Activated naive CD4-positive, alpha-beta T cell treated with anti-CD3 and anti-CD28 coated beads, Interleukin-2, amount 50 U/mL, for 72 hours (primary cell): ENCODE results near the gene RANBP17. TPM values are rescaled to one million over a fixed set of nuclear protein-coding genes. Genes with fewer than 3 reads are reported as not detected.
"Not testable (repeated sequence)": the region's sequence is repeated elsewhere in the genome, so short reads cannot be mapped to it uniquely, and the experiment has no call there.

Experiments used
- ATAC-seq, 2 donors: fragments of 150-1000 bp; cut with Tn5 transposase; 2 replicates each; pipeline ENCODE4 v1.10.0; 2021; ENCODE audit warnings: mild to moderate bottlenecking in 2 of 2, moderate library complexity in 2 of 2
- DNase-seq, 2 donors: peaks; one replicate each; pipeline ENCODE4 v3.0.0; 2021 to 2022; ENCODE audit warnings: low spot score in 2 of 2
- H3K27ac Mint-ChIP-seq, 2 donors: one replicate each; pipeline ENCODE4 v1.8.0; 2022; ENCODE audit warnings: mild to moderate bottlenecking in 2 of 2, mixed read lengths in 2 of 2
- H3K36me3 Mint-ChIP-seq, 2 donors: one replicate each; pipeline ENCODE4 v1.8.0; 2022; ENCODE audit warnings: mixed read lengths in 2 of 2
- H3K9me3 Mint-ChIP-seq, 2 donors: one replicate each; pipeline ENCODE4 v1.8.0; 2022; ENCODE audit warnings: mixed read lengths in 2 of 2
- total RNA-seq, 2 donors: library from RNA; stranded (reverse); gene quantifications; one replicate each; pipeline ENCODE4 v1.2.3, GENCODE V29; 2022

Gene RANBP17
- total RNA-seq, 2 donors from 2014 or later = not detected

- ATAC-seq (no peak), DNase-seq (no peak)
- Mint-ChIP-seq H3K9me3 (peaks cover 29 to 34% of the 10 kb centered on the region in 2 donors), H3K36me3 (peaks cover 28 to 35% of the 10 kb centered on the region in 2 donors), H3K27ac (no peak overlapping the region)
Observed at GRCh38 chr5:170860415-170860814, 1.4 kb upstream of the RANBP17 start.

DNA sequence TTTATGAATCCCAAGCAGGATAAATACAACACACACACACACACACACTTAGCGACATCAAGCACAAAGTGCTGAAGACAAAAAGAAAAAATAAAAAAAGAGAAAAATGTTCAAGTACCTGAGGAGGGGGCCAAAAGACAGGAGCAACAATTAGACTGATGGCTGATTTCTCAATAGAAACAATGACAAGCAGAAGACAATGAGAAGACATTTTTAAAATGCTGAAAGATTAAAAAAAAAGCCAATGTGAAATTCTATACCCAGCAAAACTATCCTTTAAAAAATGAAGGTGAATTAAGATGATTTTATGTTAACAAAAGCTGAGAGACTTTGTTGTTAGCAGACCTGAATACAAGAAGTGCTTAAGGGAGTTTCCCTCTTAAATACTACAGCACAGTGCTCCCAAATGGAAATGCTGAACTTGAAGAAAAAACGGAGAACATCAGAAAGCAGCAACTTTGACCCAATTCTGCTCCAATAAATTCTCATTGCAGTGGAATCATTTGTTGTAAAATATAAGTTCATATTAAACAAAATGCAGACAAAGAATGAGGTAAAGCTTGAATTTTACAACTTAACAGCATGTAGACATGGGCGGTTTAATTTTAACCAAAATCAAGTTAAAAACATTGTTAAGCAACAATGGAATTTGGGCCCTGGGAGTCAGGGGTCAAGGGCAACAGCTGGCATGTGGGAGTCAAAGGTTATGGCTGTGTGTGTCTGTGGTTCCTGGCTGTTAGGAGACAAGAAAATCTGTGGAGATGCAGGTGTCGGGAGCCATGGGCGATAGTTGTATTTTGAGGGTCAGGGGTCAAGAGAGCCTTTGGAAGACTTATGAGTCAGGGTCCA lies 776 bp upstream of the RANBP17 start:
- ATAC-seq (no peak), DNase-seq (no peak)
- Mint-ChIP-seq H3K27ac (no peak overlapping the region), H3K9me3 (peaks cover 31 to 34% of the 10 kb centered on the region in 2 donors), H3K36me3 (peaks cover 28 to 35% of the 10 kb centered on the region in 2 donors)

GRCh38 chr5:170861667-170861916 lies 226 bp upstream of the RANBP17 start:
- no peak for DNase-seq
- no peak for ATAC-seq
- H3K9me3 Mint-ChIP-seq = peaks cover 34% of the 10 kb centered on the region in 2 donors

DNA sequence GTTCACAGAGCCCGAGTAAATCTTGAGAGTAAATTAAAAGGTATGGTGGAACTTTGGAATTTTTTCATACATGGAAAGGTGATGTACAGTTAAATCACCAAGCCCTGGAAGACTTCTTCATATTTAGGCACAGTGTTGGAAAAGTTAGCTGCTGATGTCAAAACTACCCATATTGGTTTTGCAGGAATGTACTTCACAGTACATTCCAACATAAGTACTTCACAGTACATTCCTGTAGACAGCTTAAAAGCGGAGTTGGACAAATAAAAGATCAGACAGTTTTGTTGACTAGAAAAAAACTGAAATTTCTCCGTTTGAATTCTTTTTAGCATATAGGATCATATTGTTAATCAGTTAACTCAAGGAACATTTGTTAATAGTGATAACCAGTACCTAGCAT lies 1.8 kb downstream of the RANBP17 start:
- Mint-ChIP-seq H3K36me3 (peaks cover 27 to 33% of the 10 kb centered on the region in 2 donors), H3K9me3 (peaks cover 32 to 33% of the 10 kb centered on the region in 2 donors), H3K27ac (no peak overlapping the region)
- DNase-seq = no peak
- no peak for ATAC-seq

More at GRCh38 chr5:170861667-170861916, 226 bp upstream of the RANBP17 start:
- Mint-ChIP-seq H3K27ac (no peak overlapping the region), H3K36me3 (peaks cover 28 to 35% of the 10 kb centered on the region in 2 donors)

DNA sequence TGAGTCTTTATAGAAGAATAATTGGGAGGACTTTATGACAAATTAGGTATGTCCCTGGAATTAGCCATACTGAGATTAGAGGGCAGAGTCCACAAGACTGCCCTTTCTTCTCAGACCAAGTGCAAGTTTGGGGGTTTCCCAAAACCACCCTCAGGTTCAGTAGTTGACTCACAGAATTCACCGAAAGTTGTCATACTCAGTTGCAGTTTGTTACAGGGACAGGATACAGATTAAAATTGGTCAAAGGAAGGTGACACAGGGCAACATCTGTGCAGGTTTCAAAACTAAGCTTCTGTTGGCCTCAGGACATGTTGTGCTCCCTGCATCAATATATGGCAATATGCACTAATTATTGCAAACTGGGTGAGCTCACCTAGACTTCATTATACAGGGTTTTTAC lies 3.8 kb downstream of the RANBP17 start:
- Mint-ChIP-seq H3K27ac (no peak overlapping the region), H3K9me3 (peaks cover 16 to 19% of the 10 kb centered on the region in 2 donors), H3K36me3 (peaks cover 19 to 20% of the 10 kb centered on the region in 2 donors)
- ATAC-seq (peak in 1 of 2 donors; percentile 24), DNase-seq (no peak)

- Mint-ChIP-seq H3K9me3 (peaks cover 10 to 15% of the 10 kb centered on the region in 2 donors), H3K27ac (no peak overlapping the region), H3K36me3 (peaks cover 4 to 7% of the 10 kb centered on the region in 2 donors)
- ATAC-seq (no peak), DNase-seq (no peak)
Observed at GRCh38 chr5:170867825-170868224, 6.0 kb downstream of the RANBP17 start.

DNA sequence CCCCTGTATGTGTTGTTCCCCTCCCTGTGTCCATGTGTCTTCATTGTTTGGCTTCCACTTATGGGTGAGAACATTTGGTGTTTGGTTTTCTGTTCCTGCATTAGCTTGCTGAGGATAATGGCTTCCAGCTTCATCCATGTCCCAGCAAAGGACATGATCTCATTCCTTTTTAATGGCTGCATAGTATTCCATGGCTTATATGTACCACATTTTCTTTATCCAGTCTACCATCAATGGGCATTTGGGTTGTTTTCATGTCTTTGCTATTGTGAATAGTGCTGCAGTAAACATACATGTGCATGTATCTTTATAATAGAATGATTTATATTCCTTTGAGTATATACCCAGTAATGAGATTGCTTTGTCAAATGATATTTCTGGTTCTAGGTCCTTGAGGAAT lies 8.6 kb downstream of the RANBP17 start:
- not testable (repeated sequence) for H3K36me3 Mint-ChIP-seq, DNase-seq, H3K27ac Mint-ChIP-seq, ATAC-seq
- peaks cover 16 to 24% of the 10 kb centered on the region in 2 donors for H3K9me3 Mint-ChIP-seq

GRCh38 chr5:170874017-170874416 lies 12.2 kb downstream of the RANBP17 start:
- H3K36me3 Mint-ChIP-seq = peaks cover 8 to 9% of the 10 kb centered on the region in 2 donors
- no peak for ATAC-seq
- no peak overlapping the region for H3K27ac Mint-ChIP-seq

GRCh38 chr5:170875811-170876210 lies 14.0 kb downstream of the RANBP17 start:
- peaks cover 15 to 31% of the 10 kb centered on the region in 2 donors for H3K9me3 Mint-ChIP-seq
- peaks cover 8 to 9% of the 10 kb centered on the region in 2 donors for H3K36me3 Mint-ChIP-seq
- DNase-seq (no peak), ATAC-seq (no peak)
- no peak overlapping the region for H3K27ac Mint-ChIP-seq

More at GRCh38 chr5:170874017-170874416, 12.2 kb downstream of the RANBP17 start:
- peaks cover 15 to 31% of the 10 kb centered on the region in 2 donors for H3K9me3 Mint-ChIP-seq
- no peak for DNase-seq

- ATAC-seq = no peak
- Mint-ChIP-seq H3K9me3 (peaks cover 6 to 10% of the 10 kb centered on the region in 2 donors), H3K36me3 (peaks cover 0 to 6% of the 10 kb centered on the region in 2 donors), H3K27ac (no peak overlapping the region)
- no peak for DNase-seq
Observed at GRCh38 chr5:170880084-170880483, 18.3 kb downstream of the RANBP17 start.

GRCh38 chr5:170882345-170882744 lies 20.5 kb downstream of the RANBP17 start:
- Mint-ChIP-seq H3K27ac (no peak overlapping the region), H3K9me3 (no peaks in the 10 kb centered on the region), H3K36me3 (no peaks in the 10 kb centered on the region)
- ATAC-seq (no peak), DNase-seq (no peak)

- no peaks in the 10 kb centered on the region for H3K36me3 Mint-ChIP-seq
- H3K9me3 Mint-ChIP-seq = no peaks in the 10 kb centered on the region
- no peak for ATAC-seq
- DNase-seq = no peak
- H3K27ac Mint-ChIP-seq = no peak overlapping the region
Observed at GRCh38 chr5:170885256-170885655, 23.4 kb downstream of the RANBP17 start.

- ATAC-seq = no peak
- Mint-ChIP-seq H3K36me3 (no peaks in the 10 kb centered on the region), H3K9me3 (no peaks in the 10 kb centered on the region), H3K27ac (no peak overlapping the region)
- no peak for DNase-seq
Observed at GRCh38 chr5:170885809-170886208, 24.0 kb downstream of the RANBP17 start.

DNA sequence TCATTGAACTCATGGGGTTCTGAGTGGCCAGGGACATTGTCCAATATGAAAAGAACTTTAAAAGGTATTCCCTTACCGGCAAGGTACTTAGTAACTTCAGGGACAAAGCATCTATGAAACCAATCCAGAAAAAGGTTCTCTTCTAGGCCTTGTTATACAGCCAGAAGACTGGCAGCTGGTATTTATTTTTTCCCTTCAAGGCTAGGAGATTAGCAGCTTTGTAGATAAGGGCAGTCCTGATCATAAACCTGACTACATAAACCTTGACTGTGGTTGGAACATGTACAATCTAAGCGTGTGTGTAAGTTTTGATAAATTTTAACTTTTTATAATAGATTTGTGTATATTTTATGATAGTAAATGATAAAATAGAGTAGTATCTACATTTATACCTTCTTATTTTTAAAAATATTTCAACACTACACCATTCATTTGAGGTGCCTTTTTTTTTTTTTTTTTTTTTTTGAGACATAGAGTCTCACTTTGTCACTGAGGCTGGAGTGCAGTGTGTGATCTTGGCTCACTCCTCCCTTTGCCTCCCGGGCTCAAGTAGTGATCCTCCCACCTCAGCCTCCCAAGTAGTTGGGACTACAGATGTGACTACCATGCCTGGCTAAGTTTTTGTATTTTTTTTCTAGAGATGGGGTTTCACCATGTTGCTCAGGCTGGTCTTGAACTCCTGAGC lies 24.5 kb downstream of the RANBP17 start:
- Mint-ChIP-seq H3K27ac (no peak overlapping the region), H3K36me3 (no peaks in the 10 kb centered on the region), H3K9me3 (peaks cover 0 to 3% of the 10 kb centered on the region in 2 donors)
- no peak for ATAC-seq
- DNase-seq = no peak

- no peak for DNase-seq
- no peak for ATAC-seq
- no peak overlapping the region for H3K27ac Mint-ChIP-seq
- no peaks in the 10 kb centered on the region for H3K36me3 Mint-ChIP-seq
- H3K9me3 Mint-ChIP-seq = peaks cover 0 to 6% of the 10 kb centered on the region in 2 donors
Observed at GRCh38 chr5:170892196-170892595, 30.4 kb downstream of the RANBP17 start.

DNA sequence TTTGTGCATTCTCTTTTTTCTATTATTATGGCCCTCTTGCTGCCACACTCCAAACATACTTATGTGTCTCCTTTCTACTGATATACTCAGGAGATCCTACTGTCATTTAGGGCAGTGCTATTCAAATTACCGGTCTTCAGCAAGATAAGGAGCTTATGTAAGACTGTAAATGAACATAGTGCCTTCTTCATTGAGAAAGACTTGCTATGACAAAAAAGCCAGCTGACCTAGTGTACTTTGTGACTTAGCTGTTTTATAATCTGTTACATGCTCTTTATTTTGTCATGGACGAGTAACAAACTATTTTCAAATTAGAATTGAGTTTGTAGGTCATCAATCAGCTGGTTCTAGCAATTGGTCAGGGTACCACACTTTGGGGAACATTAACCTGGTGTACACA lies 32.8 kb downstream of the RANBP17 start:
- no peaks in the 10 kb centered on the region for H3K36me3 Mint-ChIP-seq
- ATAC-seq = no peak
- H3K27ac Mint-ChIP-seq = no peak overlapping the region
- no peak for DNase-seq
- H3K9me3 Mint-ChIP-seq = peaks cover 3 to 10% of the 10 kb centered on the region in 2 donors

DNA sequence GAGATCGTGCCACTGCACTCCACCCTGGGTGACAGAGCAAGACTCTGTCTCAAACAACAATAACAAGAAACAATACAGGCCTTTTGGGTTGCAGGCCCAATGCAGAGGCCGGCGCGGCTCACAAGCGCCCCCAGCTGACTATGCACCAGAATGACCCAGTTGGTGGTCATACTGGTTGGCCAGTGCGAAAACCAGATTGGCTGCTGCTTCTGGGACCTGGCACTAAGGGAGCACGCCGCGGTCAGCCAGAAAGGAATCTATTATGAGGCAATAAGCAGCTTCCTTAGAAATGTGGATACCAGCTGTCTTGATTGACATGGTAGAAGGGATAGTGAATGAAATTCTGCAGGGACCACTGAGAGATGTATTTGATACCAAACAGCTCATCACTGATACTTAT lies 35.0 kb downstream of the RANBP17 start:
- Mint-ChIP-seq H3K9me3 (peaks cover 11 to 17% of the 10 kb centered on the region in 2 donors), H3K27ac (no peak overlapping the region), H3K36me3 (no peaks in the 10 kb centered on the region)
- DNase-seq (no peak), ATAC-seq (no peak)
